ENCODE measurements around the gene MED7. TPM values are rescaled to one million over a fixed set of nuclear protein-coding genes. Genes with fewer than 3 reads are reported as not detected.

Gene MED7
- total and polyA plus RNA-seq, 10 of the 15 experiments (the other 5 are each of a cell fraction or from before 2014, with no cell fraction given) = 9.3 to 47.7 (median 22.7) TPM

DNA sequence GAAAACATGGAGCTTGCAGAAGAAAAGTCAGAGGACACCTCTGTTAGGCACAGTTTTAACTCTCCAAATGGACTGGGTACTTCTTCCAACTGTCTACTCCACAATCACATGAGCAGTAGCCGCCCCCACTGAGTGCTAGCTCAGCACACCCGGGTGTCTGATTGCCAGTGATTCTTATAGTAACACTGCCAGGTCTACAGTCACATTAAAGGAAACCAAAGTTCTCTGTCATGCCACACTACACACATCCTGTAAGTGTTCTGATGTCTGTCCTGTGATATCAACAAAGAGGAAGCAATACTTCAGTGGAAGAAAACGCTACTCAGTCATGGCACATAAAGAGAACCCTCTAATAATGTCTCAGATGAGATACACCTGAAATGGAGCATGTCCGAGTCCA is 33.7 kb downstream of the MED7 start, which contains the start of gene HAVCR2 (continued):
- TF ChIP-seq KAT2A (conservative IDR thresholded peaks at IDR 0.05; ENCODE audit: control insufficient read depth, low read depth, low read length) = no peak
- TF ChIP-seq SMARCA5 (IDR thresholded peaks at IDR 0.05) = no peak
- no peak for TF ChIP-seq TCF3 (IDR thresholded peaks at IDR 0.05; ENCODE audit: borderline replicate concordance, insufficient read depth, low read depth, low read length)
- TF ChIP-seq NFYB (IDR thresholded peaks at IDR 0.05; ENCODE audit: insufficient read depth, low read depth, low read length) = no peak
- TF ChIP-seq, protein P1, sequence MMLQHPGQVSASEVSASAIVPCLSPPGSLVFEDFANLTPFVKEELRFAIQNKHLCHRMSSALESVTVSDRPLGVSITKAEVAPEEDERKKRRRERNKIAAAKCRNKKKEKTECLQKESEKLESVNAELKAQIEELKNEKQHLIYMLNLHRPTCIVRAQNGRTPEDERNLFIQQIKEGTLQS (IDR thresholded peaks at IDR 0.05; ENCODE audit: borderline replicate concordance, extremely low read depth, low read depth, low read length) = no peak
- TF ChIP-seq RAD21 (IDR thresholded peaks at IDR 0.05; ENCODE audit: insufficient read depth, low read depth, low read length) = no peak
- TF ChIP-seq STAT3 (IDR thresholded peaks at IDR 0.05; ENCODE audit: low read depth, low read length) = no peak
- TF ChIP-seq KLF5 (IDR thresholded peaks at IDR 0.05; ENCODE audit: partially characterized antibody) = no peak
- TF ChIP-seq, protein P2, sequence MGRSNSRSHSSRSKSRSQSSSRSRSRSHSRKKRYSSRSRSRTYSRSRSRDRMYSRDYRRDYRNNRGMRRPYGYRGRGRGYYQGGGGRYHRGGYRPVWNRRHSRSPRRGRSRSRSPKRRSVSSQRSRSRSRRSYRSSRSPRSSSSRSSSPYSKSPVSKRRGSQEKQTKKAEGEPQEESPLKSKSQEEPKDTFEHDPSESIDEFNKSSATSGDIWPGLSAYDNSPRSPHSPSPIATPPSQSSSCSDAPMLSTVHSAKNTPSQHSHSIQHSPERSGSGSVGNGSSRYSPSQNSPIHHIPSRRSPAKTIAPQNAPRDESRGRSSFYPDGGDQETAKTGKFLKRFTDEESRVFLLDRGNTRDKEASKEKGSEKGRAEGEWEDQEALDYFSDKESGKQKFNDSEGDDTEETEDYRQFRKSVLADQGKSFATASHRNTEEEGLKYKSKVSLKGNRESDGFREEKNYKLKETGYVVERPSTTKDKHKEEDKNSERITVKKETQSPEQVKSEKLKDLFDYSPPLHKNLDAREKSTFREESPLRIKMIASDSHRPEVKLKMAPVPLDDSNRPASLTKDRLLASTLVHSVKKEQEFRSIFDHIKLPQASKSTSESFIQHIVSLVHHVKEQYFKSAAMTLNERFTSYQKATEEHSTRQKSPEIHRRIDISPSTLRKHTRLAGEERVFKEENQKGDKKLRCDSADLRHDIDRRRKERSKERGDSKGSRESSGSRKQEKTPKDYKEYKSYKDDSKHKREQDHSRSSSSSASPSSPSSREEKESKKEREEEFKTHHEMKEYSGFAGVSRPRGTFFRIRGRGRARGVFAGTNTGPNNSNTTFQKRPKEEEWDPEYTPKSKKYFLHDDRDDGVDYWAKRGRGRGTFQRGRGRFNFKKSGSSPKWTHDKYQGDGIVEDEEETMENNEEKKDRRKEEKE (IDR thresholded peaks at IDR 0.05) = no peak
- peak; percentile 44; the same call in 1 of the 2 replicates for TF ChIP-seq HDGF (IDR thresholded peaks at IDR 0.05)
- 0 out of 4 replicates have a peak, but pooled peaks of 1 of the 2 experiments have one; percentile 0 for TF ChIP-seq EP300 (IDR thresholded peaks at IDR 0.05; ENCODE audit: borderline replicate concordance in 1 of 2, control insufficient read depth in 1 of 2, low read depth in 2 of 2, low read length in 2 of 2)
- no peak for TF ChIP-seq RBBP5 (conservative IDR thresholded peaks at IDR 0.05)
- TF ChIP-seq, protein P3, sequence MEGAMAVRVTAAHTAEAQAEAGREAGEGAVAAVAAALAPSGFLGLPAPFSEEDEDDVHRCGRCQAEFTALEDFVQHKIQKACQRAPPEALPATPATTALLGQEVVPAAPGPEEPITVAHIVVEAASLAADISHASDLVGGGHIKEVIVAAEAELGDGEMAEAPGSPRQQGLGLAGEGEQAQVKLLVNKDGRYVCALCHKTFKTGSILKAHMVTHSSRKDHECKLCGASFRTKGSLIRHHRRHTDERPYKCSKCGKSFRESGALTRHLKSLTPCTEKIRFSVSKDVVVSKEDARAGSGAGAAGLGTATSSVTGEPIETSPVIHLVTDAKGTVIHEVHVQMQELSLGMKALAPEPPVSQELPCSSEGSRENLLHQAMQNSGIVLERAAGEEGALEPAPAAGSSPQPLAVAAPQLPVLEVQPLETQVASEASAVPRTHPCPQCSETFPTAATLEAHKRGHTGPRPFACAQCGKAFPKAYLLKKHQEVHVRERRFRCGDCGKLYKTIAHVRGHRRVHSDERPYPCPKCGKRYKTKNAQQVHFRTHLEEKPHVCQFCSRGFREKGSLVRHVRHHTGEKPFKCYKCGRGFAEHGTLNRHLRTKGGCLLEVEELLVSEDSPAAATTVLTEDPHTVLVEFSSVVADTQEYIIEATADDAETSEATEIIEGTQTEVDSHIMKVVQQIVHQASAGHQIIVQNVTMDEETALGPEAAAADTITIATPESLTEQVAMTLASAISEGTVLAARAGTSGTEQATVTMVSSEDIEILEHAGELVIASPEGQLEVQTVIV (IDR thresholded peaks at IDR 0.05; ENCODE audit: borderline replicate concordance, partially characterized antibody) = no peak
- TF ChIP-seq, protein P4, sequence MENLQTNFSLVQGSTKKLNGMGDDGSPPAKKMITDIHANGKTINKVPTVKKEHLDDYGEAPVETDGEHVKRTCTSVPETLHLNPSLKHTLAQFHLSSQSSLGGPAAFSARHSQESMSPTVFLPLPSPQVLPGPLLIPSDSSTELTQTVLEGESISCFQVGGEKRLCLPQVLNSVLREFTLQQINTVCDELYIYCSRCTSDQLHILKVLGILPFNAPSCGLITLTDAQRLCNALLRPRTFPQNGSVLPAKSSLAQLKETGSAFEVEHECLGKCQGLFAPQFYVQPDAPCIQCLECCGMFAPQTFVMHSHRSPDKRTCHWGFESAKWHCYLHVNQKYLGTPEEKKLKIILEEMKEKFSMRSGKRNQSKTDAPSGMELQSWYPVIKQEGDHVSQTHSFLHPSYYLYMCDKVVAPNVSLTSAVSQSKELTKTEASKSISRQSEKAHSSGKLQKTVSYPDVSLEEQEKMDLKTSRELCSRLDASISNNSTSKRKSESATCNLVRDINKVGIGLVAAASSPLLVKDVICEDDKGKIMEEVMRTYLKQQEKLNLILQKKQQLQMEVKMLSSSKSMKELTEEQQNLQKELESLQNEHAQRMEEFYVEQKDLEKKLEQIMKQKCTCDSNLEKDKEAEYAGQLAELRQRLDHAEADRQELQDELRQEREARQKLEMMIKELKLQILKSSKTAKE (IDR thresholded peaks at IDR 0.05; ENCODE audit: low read depth, poor library complexity, severe bottlenecking) = no peak
- TF ChIP-seq, protein P5, sequence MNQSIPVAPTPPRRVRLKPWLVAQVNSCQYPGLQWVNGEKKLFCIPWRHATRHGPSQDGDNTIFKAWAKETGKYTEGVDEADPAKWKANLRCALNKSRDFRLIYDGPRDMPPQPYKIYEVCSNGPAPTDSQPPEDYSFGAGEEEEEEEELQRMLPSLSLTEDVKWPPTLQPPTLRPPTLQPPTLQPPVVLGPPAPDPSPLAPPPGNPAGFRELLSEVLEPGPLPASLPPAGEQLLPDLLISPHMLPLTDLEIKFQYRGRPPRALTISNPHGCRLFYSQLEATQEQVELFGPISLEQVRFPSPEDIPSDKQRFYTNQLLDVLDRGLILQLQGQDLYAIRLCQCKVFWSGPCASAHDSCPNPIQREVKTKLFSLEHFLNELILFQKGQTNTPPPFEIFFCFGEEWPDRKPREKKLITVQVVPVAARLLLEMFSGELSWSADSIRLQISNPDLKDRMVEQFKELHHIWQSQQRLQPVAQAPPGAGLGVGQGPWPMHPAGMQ (IDR thresholded peaks at IDR 0.05; ENCODE audit: borderline replicate concordance) = no peak
- TF ChIP-seq, protein P6, sequence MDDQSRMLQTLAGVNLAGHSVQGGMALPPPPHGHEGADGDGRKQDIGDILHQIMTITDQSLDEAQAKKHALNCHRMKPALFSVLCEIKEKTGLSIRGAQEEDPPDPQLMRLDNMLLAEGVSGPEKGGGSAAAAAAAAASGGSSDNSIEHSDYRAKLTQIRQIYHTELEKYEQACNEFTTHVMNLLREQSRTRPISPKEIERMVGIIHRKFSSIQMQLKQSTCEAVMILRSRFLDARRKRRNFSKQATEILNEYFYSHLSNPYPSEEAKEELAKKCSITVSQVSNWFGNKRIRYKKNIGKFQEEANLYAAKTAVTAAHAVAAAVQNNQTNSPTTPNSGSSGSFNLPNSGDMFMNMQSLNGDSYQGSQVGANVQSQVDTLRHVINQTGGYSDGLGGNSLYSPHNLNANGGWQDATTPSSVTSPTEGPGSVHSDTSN (IDR thresholded peaks at IDR 0.05; ENCODE audit: insufficient replicate concordance, low read depth, low read length) = no peak
- TF ChIP-seq ZNF384 (IDR thresholded peaks at IDR 0.05; ENCODE audit: borderline replicate concordance, low read depth, low read length) = no peak
- TF ChIP-seq SRF (IDR thresholded peaks at IDR 0.05; ENCODE audit: low read depth in 2 of 2, low read length in 2 of 2) = no peak

All from GM12878 (cell line).